Cardiac fibroblast (primary cell): ENCODE measurements around the gene CHRM4.
A peak's percentile ranks its signal among the peaks of the same experiment; 100 is the strongest.
"Not testable (repeated sequence)": the region's sequence is repeated elsewhere in the genome, so short reads cannot be mapped to it uniquely, and the experiment has no call there.

Experiments used
- DNase-seq, 2 donors: peaks; one replicate each; pipeline versions ENCODE4 v3.0.0 to v3.0.0-alpha.2; 2010; ENCODE audit warnings: low read depth in 2 of 2
- H3K4me3 ChIP-seq, 2 donors: replicated peaks in 1 of 2; 1 replicate in 1 of 2; 2 replicates in 1 of 2; pipeline ENCODE4 v1.5.1; 2011; ENCODE audit warnings: low read depth in 2 of 2, low read length in 2 of 2, mild to moderate bottlenecking in 2 of 2, moderate library complexity in 1 of 2
- CTCF ChIP-seq: IDR thresholded peaks from one replicate; pipeline ENCODE4 v1.5.1; 2011; ENCODE audit warnings: low read depth, mild to moderate bottlenecking, low read length, inconsistent platforms

CHRM4 gene

GRCh38 chr11:46383404-46383758, 8.2 kb downstream of the CHRM4 start:
- DNase-seq: no peak
- TF ChIP-seq CTCF: no peak
- H3K4me3 ChIP-seq: no peak overlapping the region

- peak; percentile 68 for TF ChIP-seq CTCF
- peak; percentile 61 to 63 for DNase-seq
- H3K4me3 ChIP-seq: peak overlapping the region in 1 of 2 donors; percentile 59
Observed at GRCh38 chr11:46382646-46383403, 8.8 kb downstream of the CHRM4 start.

GRCh38 chr11:46381819-46382645, 9.5 kb downstream of the CHRM4 start:
- peak in 1 of 2 donors; percentile 19 for DNase-seq
- TF ChIP-seq CTCF: no peak
- peak overlapping the region; percentile 49 to 59 for H3K4me3 ChIP-seq

- H3K4me3 ChIP-seq: peak within 1 kb of the TSS; percentile 57 to 59
- peak in 1 of 2 donors; percentile 31 for DNase-seq
- TF ChIP-seq CTCF: no peak
Observed at GRCh38 chr11:46381048-46381818, 10.3 kb downstream of the CHRM4 start, which contains the start of gene MDK. MDK (plus strand) TSS chr11:46381669; CDS start chr11:46382058, 389 bp downstream.

GRCh38 chr11:46380340-46381047, 11.1 kb downstream of the CHRM4 start:
- no peak for TF ChIP-seq CTCF
- peak overlapping the region; percentile 53 to 57 for H3K4me3 ChIP-seq
- DNase-seq: peak; percentile 33 to 49

GRCh38 chr11:46379482-46380293, 11.9 kb downstream of the CHRM4 start:
- not testable (repeated sequence) for H3K4me3 ChIP-seq, DNase-seq
